NCI-H345 treated with DMSO at 0.1 percent for 48 hours (cell line): ENCODE data around the gene SNORC.
"Not testable (repeated sequence)": the region's sequence is repeated elsewhere in the genome, so short reads cannot be mapped to it uniquely, and the experiment has no call there.

Experiments
- DNase-seq: peaks from one replicate; lab custom pipeline; 2025; ENCODE audit not compliant: unreplicated experiment; lab: John Stamatoyannopoulos, UW

SNORC gene

GRCh38 chr2:232870018-232870765, at the start of gene SNORC:
TSS of gene SNORC (plus strand) at chr2:232870264. CDS start at chr2:232870342, 78 bp downstream.
- DNase-seq: no peak

GRCh38 chr2:232829988-232830387, 40.1 kb upstream of the SNORC start:
- no peak for DNase-seq

GRCh38 chr2:232831496-232831895, 38.6 kb upstream of the SNORC start:
- no peak for DNase-seq

- no peak for DNase-seq
Observed at GRCh38 chr2:232833830-232834229, 36.2 kb upstream of the SNORC start.

- DNase-seq: no peak
Observed at GRCh38 chr2:232835687-232836208, 34.3 kb upstream of the SNORC start.

GRCh38 chr2:232836934-232837333, 33.1 kb upstream of the SNORC start:
- DNase-seq: no peak

- no peak for DNase-seq
Observed at GRCh38 chr2:232838406-232838874, 31.6 kb upstream of the SNORC start.

- DNase-seq: no peak
Observed at GRCh38 chr2:232839411-232840079, 30.5 kb upstream of the SNORC start.

- no peak for DNase-seq
Observed at GRCh38 chr2:232842689-232843088, 27.4 kb upstream of the SNORC start.

GRCh38 chr2:232843834-232844233, 26.2 kb upstream of the SNORC start:
- no peak for DNase-seq

GRCh38 chr2:232846055-232846454, 24.0 kb upstream of the SNORC start:
- DNase-seq: no peak

- no peak for DNase-seq
Observed at GRCh38 chr2:232850039-232850438, 20.0 kb upstream of the SNORC start.

GRCh38 chr2:232852081-232852480, 18.0 kb upstream of the SNORC start:
- DNase-seq: not testable (repeated sequence)

GRCh38 chr2:232852676-232853075, 17.4 kb upstream of the SNORC start:
- no peak for DNase-seq

- DNase-seq: no peak
Observed at GRCh38 chr2:232854082-232854481, 16.0 kb upstream of the SNORC start.

GRCh38 chr2:232857158-232857563, 12.9 kb upstream of the SNORC start:
- no peak for DNase-seq

GRCh38 chr2:232859385-232859916, 10.6 kb upstream of the SNORC start:
- no peak for DNase-seq

- DNase-seq: no peak
Observed at GRCh38 chr2:232860593-232861241, 9.3 kb upstream of the SNORC start.

GRCh38 chr2:232861353-232861752, 8.7 kb upstream of the SNORC start:
- DNase-seq: no peak

GRCh38 chr2:232863996-232864395, 6.1 kb upstream of the SNORC start:
- DNase-seq: no peak

GRCh38 chr2:232865165-232865564, 4.9 kb upstream of the SNORC start:
- DNase-seq: no peak
